Breast epithelium (tissue), 4 donors: ENCODE results near the gene PLCB4. TPM values are rescaled to one million over a fixed set of nuclear protein-coding genes. Genes with fewer than 3 reads are reported as not detected.

ENCODE experiments used
- DNase-seq, 2 donors: peaks; one replicate each; pipeline ENCODE4 v3.0.0-alpha.2; 2019; ENCODE audit warnings: low spot score in 2 of 2
- H3K27ac ChIP-seq, 2 donors: fragments of 200-600 bp; sonication (generic) in 1 of 2; one replicate each; pipeline ENCODE4 v1.5.1; 2016 to 2019; ENCODE audit warnings: mild to moderate bottlenecking in 1 of 2
- H3K27me3 ChIP-seq, 2 donors: fragments of 200-600 bp; sonication (generic) in 1 of 2; one replicate each; pipeline versions ENCODE4 v1.5.1 to v1.6.0; 2017 to 2019; ENCODE audit warnings: control low read depth in 1 of 2, mild to moderate bottlenecking in 1 of 2
- H3K36me3 ChIP-seq: fragments of 200-600 bp; one replicate; pipeline ENCODE4 v1.5.1; 2019
- H3K4me1 ChIP-seq, 2 donors: fragments of 200-600 bp; sonication (generic); one replicate each; pipeline ENCODE4 v1.5.1; 2016 to 2019; ENCODE audit warnings: control low read depth in 1 of 2
- H3K4me3 ChIP-seq, 3 donors: fragments of 200-600 bp; sonication (generic); 1 replicate in 2 of 3; 2 replicates in 1 of 3; pipeline ENCODE4 v1.5.1; 2016 to 2019; ENCODE audit warnings: mild to moderate bottlenecking in 3 of 3, moderate library complexity in 2 of 3
- H3K9me3 ChIP-seq, 2 donors: fragments of 200-600 bp; sonication (generic) in 1 of 2; one replicate each; pipeline ENCODE4 v1.5.1; 2016 to 2019; ENCODE audit warnings: control low read depth in 1 of 2
- CTCF ChIP-seq, 3 donors: fragments of 450-650 bp; IDR thresholded peaks; one replicate each; pipeline ENCODE4 v1.5.1; 2016 to 2017; ENCODE audit warnings: antibody characterized with exemption in 3 of 3, mild to moderate bottlenecking in 3 of 3, moderate library complexity in 3 of 3
- POLR2A ChIP-seq: fragments of 450-650 bp; IDR thresholded peaks from one replicate; pipeline ENCODE4 v1.6.1; 2016; ENCODE audit warnings: antibody characterized with exemption, mild to moderate bottlenecking, moderate library complexity
- POLR2AphosphoS5 ChIP-seq, 3 donors: sonication (generic); formaldehyde crosslinking; IDR thresholded peaks; one replicate each; pipeline ENCODE4 v1.6.1; 2017; ENCODE audit warnings: antibody characterized with exemption in 3 of 3
- intact Hi-C: fragments of 100-400 bp; cut with DNase I; formaldehyde crosslinking; loops from one replicate; pipeline ENCODE4 v1.15.1; 2023; ENCODE audit warnings: low total_unique reads
- total RNA-seq, 3 donors: library from RNA; depleted of rRNA; stranded (reverse); fragments of >200 nt; gene quantifications; one replicate each; pipeline ENCODE4 v1.1.0, GENCODE V29; 2016

Gene PLCB4
- total RNA-seq, 3 donors from 2014 or later, result 9.4 to 17.7 (median 13.0) TPM

GRCh38 chr20:9408422-9409300 lies 339.8 kb downstream of the PLCB4 start:
- no peak for DNase-seq
- no peak overlapping the region for H3K27ac ChIP-seq
- no peaks in the 10 kb centered on the region for H3K27me3 ChIP-seq
- H3K4me3 ChIP-seq, result no peak overlapping the region
- intact Hi-C loops, result loop anchor here (10.0 kb wide), 1 partner anchor 196 kb away; no protein-coding TSS in a partner anchor
- no peaks in the 10 kb centered on the region for H3K9me3 ChIP-seq
- H3K4me1 ChIP-seq, result no peaks in the 10 kb centered on the region
- no peaks in the 10 kb centered on the region for H3K36me3 ChIP-seq
- TF ChIP-seq POLR2AphosphoS5 (IDR thresholded peaks at IDR 0.05) (no peak), CTCF (IDR thresholded peaks at IDR 0.05) (no peak), POLR2A (no peak)

- no peak overlapping the region for H3K27ac ChIP-seq
- no peaks in the 10 kb centered on the region for H3K36me3 ChIP-seq
- no peak overlapping the region for H3K4me3 ChIP-seq
- no peaks in the 10 kb centered on the region for H3K9me3 ChIP-seq
- H3K27me3 ChIP-seq, result no peaks in the 10 kb centered on the region
- no peaks in the 10 kb centered on the region for H3K4me1 ChIP-seq
- TF ChIP-seq POLR2A (no peak), POLR2AphosphoS5 (IDR thresholded peaks at IDR 0.05) (no peak), CTCF (IDR thresholded peaks at IDR 0.05) (no peak)
- intact Hi-C loops, result loop anchor here (10.0 kb wide), 1 partner anchor 195 kb away; no protein-coding TSS in a partner anchor
- no peak for DNase-seq
These were observed 340.5 kb downstream of the PLCB4 start for GRCh38 chr20:9409352-9409751.

GRCh38 chr20:9409981-9410380 lies 341.1 kb downstream of the PLCB4 start:
- intact Hi-C loops, result loop anchor here (10.0 kb wide), 1 partner anchor 195 kb away; no protein-coding TSS in a partner anchor

GRCh38 chr20:9411833-9412232 lies 342.9 kb downstream of the PLCB4 start:
- H3K27me3 ChIP-seq, result no peaks in the 10 kb centered on the region
- no peak for DNase-seq
- H3K4me3 ChIP-seq, result no peak overlapping the region
- intact Hi-C loops, result no loop called here
- no peak overlapping the region for H3K27ac ChIP-seq
- TF ChIP-seq POLR2AphosphoS5 (IDR thresholded peaks at IDR 0.05), result no peak
- TF ChIP-seq POLR2A, result no peak
- TF ChIP-seq CTCF (IDR thresholded peaks at IDR 0.05), result no peak
- no peaks in the 10 kb centered on the region for H3K9me3 ChIP-seq
- H3K4me1 ChIP-seq, result no peaks in the 10 kb centered on the region
- no peaks in the 10 kb centered on the region for H3K36me3 ChIP-seq

More at GRCh38 chr20:9409981-9410380, 341.1 kb downstream of the PLCB4 start:
- no peak overlapping the region for H3K4me3 ChIP-seq
- H3K27ac ChIP-seq, result no peak overlapping the region
- H3K9me3 ChIP-seq, result no peaks in the 10 kb centered on the region
- DNase-seq, result no peak
- H3K4me1 ChIP-seq, result no peaks in the 10 kb centered on the region
- TF ChIP-seq POLR2A (no peak), POLR2AphosphoS5 (IDR thresholded peaks at IDR 0.05) (no peak), CTCF (IDR thresholded peaks at IDR 0.05) (no peak)
- H3K36me3 ChIP-seq, result no peaks in the 10 kb centered on the region
- H3K27me3 ChIP-seq, result no peaks in the 10 kb centered on the region

- intact Hi-C loops, result no loop called here
- Histone ChIP-seq H3K9me3 (no peaks in the 10 kb centered on the region), H3K27me3 (no peaks in the 10 kb centered on the region), H3K4me3 (no peak overlapping the region), H3K27ac (no peak overlapping the region), H3K36me3 (no peaks in the 10 kb centered on the region), H3K4me1 (no peaks in the 10 kb centered on the region)
- no peak for DNase-seq
- TF ChIP-seq POLR2A (no peak), CTCF (IDR thresholded peaks at IDR 0.05) (no peak), POLR2AphosphoS5 (IDR thresholded peaks at IDR 0.05) (no peak)
These were observed 343.4 kb downstream of the PLCB4 start for GRCh38 chr20:9412309-9412708.
